ENCODE results near the gene PDSS2.

Gene PDSS2

DNA sequence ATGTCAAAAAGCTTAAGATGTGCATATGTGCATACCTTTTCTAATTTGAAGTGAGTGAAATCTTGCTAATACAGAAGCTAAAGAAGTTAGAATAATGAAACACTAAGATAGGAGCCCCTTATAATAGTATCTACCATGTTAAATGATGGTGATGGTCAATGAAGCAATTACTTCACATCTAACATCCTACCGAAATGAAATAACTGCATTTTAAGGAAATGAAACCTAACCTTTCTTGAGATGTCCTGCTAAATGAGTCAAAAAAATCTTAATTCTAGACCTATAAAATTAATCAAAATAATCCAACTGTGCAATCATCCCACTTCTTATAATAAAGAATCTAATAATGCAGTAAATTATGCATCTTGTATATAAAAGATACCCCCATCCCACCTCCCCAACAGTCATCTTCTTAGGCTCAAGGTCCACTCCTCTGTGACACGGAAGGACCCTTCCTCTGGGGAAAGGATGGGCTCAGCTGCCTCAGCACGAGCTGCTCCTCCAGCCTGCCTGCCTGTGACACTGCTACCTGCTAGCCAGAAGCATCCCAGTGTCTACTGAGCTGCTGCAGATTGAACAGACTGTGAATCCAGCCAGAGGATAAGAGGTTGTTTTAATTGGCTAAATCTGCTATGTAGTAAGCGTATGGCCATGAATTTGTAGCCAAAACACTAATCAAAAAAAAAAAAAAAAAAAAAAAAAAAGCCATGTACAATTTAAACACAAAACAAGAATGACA lies 214.5 kb downstream of the PDSS2 start:
- Histone ChIP-seq H3K9me3 (ENCODE audit: control insufficient read depth, insufficient read depth, low read length) (no peaks in the 10 kb centered on the region), H3K36me3 (ENCODE audit: control insufficient read depth, insufficient read depth, low read length) (no peaks in the 10 kb centered on the region), H3K4me1 (ENCODE audit: control insufficient read depth, insufficient read depth, low read length) (no peaks in the 10 kb centered on the region), H3K27ac (ENCODE audit: low read length) (no peak overlapping the region), H3K4me3 (ENCODE audit: low read length) (no peak overlapping the region), H3K27me3 (ENCODE audit: control insufficient read depth, insufficient read depth, low read length) (no peaks in the 10 kb centered on the region)
- no CpG with 5 or more reads among the region's 4 CpGs for WGBS (ENCODE audit: insufficient coverage, insufficient read length)
- DNase-seq (ENCODE audit: low read depth, low spot score): no peak

- DNase-seq (ENCODE audit: low read depth, low spot score): no peak
- H3K4me3 ChIP-seq (ENCODE audit: low read length): no peak overlapping the region
- no peaks in the 10 kb centered on the region for H3K27me3 ChIP-seq (ENCODE audit: control insufficient read depth, insufficient read depth, low read length)
- no peaks in the 10 kb centered on the region for H3K9me3 ChIP-seq (ENCODE audit: control insufficient read depth, insufficient read depth, low read length)
- no peak overlapping the region for H3K27ac ChIP-seq (ENCODE audit: low read length)
- no peaks in the 10 kb centered on the region for H3K36me3 ChIP-seq (ENCODE audit: control insufficient read depth, insufficient read depth, low read length)
- no CpG with 5 or more reads among the region's 4 CpGs for WGBS (ENCODE audit: insufficient coverage, insufficient read length)
- H3K4me1 ChIP-seq (ENCODE audit: control insufficient read depth, insufficient read depth, low read length): no peaks in the 10 kb centered on the region
These were observed 215.2 kb downstream of the PDSS2 start for GRCh38 chr6:107244082-107244741.

- Histone ChIP-seq H3K36me3 (ENCODE audit: control insufficient read depth, insufficient read depth, low read length) (no peaks in the 10 kb centered on the region), H3K27ac (ENCODE audit: low read length) (no peak overlapping the region), H3K4me1 (ENCODE audit: control insufficient read depth, insufficient read depth, low read length) (no peaks in the 10 kb centered on the region), H3K27me3 (ENCODE audit: control insufficient read depth, insufficient read depth, low read length) (no peaks in the 10 kb centered on the region), H3K4me3 (ENCODE audit: low read length) (no peak overlapping the region), H3K9me3 (ENCODE audit: control insufficient read depth, insufficient read depth, low read length) (no peaks in the 10 kb centered on the region)
- WGBS (ENCODE audit: insufficient coverage, insufficient read length): no CpG with 5 or more reads among the region's 2 CpGs
- DNase-seq (ENCODE audit: low read depth, low spot score): no peak
These were observed 215.9 kb downstream of the PDSS2 start for GRCh38 chr6:107243471-107243870.

DNA sequence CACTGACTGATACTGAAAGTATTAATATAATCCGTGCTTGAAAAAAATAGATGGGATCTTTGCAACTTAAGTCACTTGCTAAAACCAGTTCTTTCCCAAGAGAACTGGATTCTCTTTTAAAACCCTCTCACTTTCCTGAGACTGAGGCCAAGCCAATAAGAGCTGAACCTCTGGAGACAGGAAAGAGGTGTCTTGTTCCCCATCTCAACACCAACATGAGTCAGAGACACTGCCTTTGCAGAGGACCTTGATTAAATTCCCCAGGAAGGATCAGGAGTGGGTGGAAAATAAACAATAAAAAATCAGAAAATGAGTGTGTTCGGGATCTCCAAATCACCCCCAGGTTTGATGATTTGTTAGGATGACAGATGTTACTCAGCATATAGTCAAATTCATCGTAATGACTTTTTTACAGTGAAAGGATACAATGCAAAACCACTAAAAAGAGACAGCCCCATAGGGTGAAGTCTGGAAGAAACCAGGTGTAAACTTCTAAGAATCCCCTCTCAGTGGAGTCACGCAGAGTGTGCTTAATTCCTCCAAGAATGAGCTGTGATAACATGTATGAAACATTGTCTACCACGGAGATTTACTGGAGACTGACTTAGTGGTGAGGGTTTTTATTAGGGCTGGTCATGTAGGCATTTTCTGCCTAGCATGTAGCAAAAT lies 221.2 kb downstream of the PDSS2 start:
- H3K36me3 ChIP-seq (ENCODE audit: control insufficient read depth, insufficient read depth, low read length): no peaks in the 10 kb centered on the region
- no peak overlapping the region for H3K4me3 ChIP-seq (ENCODE audit: low read length)
- no peak for DNase-seq (ENCODE audit: low read depth, low spot score)
- WGBS (ENCODE audit: insufficient coverage, insufficient read length): no CpG with 5 or more reads among the region's 5 CpGs
- no peaks in the 10 kb centered on the region for H3K27me3 ChIP-seq (ENCODE audit: control insufficient read depth, insufficient read depth, low read length)
- no peak overlapping the region for H3K27ac ChIP-seq (ENCODE audit: low read length)
- H3K4me1 ChIP-seq (ENCODE audit: control insufficient read depth, insufficient read depth, low read length): no peaks in the 10 kb centered on the region
- H3K9me3 ChIP-seq (ENCODE audit: control insufficient read depth, insufficient read depth, low read length): no peaks in the 10 kb centered on the region

GRCh38 chr6:107235511-107235910 lies 223.9 kb downstream of the PDSS2 start:
- Histone ChIP-seq H3K27ac (ENCODE audit: low read length) (no peak overlapping the region), H3K27me3 (ENCODE audit: control insufficient read depth, insufficient read depth, low read length) (no peaks in the 10 kb centered on the region), H3K36me3 (ENCODE audit: control insufficient read depth, insufficient read depth, low read length) (no peaks in the 10 kb centered on the region), H3K4me1 (ENCODE audit: control insufficient read depth, insufficient read depth, low read length) (no peaks in the 10 kb centered on the region), H3K4me3 (ENCODE audit: low read length) (no peak overlapping the region), H3K9me3 (ENCODE audit: control insufficient read depth, insufficient read depth, low read length) (no peaks in the 10 kb centered on the region)
- no peak for DNase-seq (ENCODE audit: low read depth, low spot score)

GRCh38 chr6:107235007-107235406 lies 224.4 kb downstream of the PDSS2 start:
- no CpG with 5 or more reads among the region's 2 CpGs for WGBS (ENCODE audit: insufficient coverage, insufficient read length)
- DNase-seq (ENCODE audit: low read depth, low spot score): no peak

DNA sequence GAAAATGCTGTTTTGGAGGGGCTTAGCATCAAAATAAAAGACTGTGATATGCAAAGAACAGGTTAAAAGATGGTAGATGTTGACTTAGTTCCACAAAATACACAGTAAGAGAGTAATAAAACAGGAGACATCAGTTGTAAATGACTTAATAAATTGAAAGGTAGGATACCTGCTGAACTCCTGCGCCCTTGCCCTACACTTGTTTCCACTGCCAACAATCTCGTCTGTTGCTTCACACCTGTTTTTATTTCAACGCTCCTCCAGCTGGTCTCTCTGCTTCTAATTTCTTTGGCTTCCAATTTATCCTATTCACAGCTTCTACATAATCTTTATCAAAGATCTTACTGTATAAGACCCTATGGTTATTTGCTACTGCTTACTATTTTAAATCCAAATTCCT lies 228.1 kb downstream of the PDSS2 start:
- no peaks in the 10 kb centered on the region for H3K9me3 ChIP-seq (ENCODE audit: control insufficient read depth, insufficient read depth, low read length)
- no peaks in the 10 kb centered on the region for H3K27me3 ChIP-seq (ENCODE audit: control insufficient read depth, insufficient read depth, low read length)
- no peak overlapping the region for H3K4me3 ChIP-seq (ENCODE audit: low read length)
- H3K4me1 ChIP-seq (ENCODE audit: control insufficient read depth, insufficient read depth, low read length): no peaks in the 10 kb centered on the region
- no CpG with 5 or more reads among the region's 3 CpGs for WGBS (ENCODE audit: insufficient coverage, insufficient read length)
- no peaks in the 10 kb centered on the region for H3K36me3 ChIP-seq (ENCODE audit: control insufficient read depth, insufficient read depth, low read length)
- no peak overlapping the region for H3K27ac ChIP-seq (ENCODE audit: low read length)
- DNase-seq (ENCODE audit: low read depth, low spot score): no peak

More at GRCh38 chr6:107235007-107235406, 224.4 kb downstream of the PDSS2 start:
- no peaks in the 10 kb centered on the region for H3K4me1 ChIP-seq (ENCODE audit: control insufficient read depth, insufficient read depth, low read length)
- H3K27me3 ChIP-seq (ENCODE audit: control insufficient read depth, insufficient read depth, low read length): no peaks in the 10 kb centered on the region
- no peak overlapping the region for H3K4me3 ChIP-seq (ENCODE audit: low read length)
- H3K36me3 ChIP-seq (ENCODE audit: control insufficient read depth, insufficient read depth, low read length): no peaks in the 10 kb centered on the region
- no peaks in the 10 kb centered on the region for H3K9me3 ChIP-seq (ENCODE audit: control insufficient read depth, insufficient read depth, low read length)
- no peak overlapping the region for H3K27ac ChIP-seq (ENCODE audit: low read length)

DNA sequence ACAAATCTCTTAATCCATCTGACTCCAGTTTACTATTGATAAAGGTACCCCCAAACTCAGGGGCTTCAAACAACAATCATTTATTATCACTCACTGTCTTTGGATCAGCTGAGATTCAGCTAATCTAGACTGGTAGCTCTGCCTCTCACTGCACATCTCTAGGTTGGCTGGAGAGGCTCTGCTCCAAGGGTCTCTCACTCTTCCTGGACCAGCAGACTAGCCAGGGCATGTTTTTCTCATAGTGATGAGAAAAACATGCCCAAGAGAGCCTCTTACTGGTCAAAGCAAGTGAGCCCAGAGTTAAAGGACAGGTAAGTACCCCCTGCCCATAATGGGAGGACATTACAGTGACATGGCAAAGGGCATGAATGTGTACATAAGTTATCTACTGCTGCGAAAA lies 228.9 kb downstream of the PDSS2 start:
- no peaks in the 10 kb centered on the region for H3K27me3 ChIP-seq (ENCODE audit: control insufficient read depth, insufficient read depth, low read length)
- H3K4me1 ChIP-seq (ENCODE audit: control insufficient read depth, insufficient read depth, low read length): no peaks in the 10 kb centered on the region
- WGBS (ENCODE audit: insufficient coverage, insufficient read length): no CpG with 5 or more reads among the region's 1 CpG
- H3K4me3 ChIP-seq (ENCODE audit: low read length): no peak overlapping the region
- no peaks in the 10 kb centered on the region for H3K9me3 ChIP-seq (ENCODE audit: control insufficient read depth, insufficient read depth, low read length)
- no peak for DNase-seq (ENCODE audit: low read depth, low spot score)
- H3K27ac ChIP-seq (ENCODE audit: low read length): no peak overlapping the region
- no peaks in the 10 kb centered on the region for H3K36me3 ChIP-seq (ENCODE audit: control insufficient read depth, insufficient read depth, low read length)

GRCh38 chr6:107230024-107230423 lies 229.3 kb downstream of the PDSS2 start:
- Histone ChIP-seq H3K27me3 (ENCODE audit: control insufficient read depth, insufficient read depth, low read length) (no peaks in the 10 kb centered on the region), H3K27ac (ENCODE audit: low read length) (no peak overlapping the region), H3K36me3 (ENCODE audit: control insufficient read depth, insufficient read depth, low read length) (no peaks in the 10 kb centered on the region), H3K4me3 (ENCODE audit: low read length) (no peak overlapping the region), H3K4me1 (ENCODE audit: control insufficient read depth, insufficient read depth, low read length) (no peaks in the 10 kb centered on the region), H3K9me3 (ENCODE audit: control insufficient read depth, insufficient read depth, low read length) (no peaks in the 10 kb centered on the region)
- no peak for DNase-seq (ENCODE audit: low read depth, low spot score)
- WGBS (ENCODE audit: insufficient coverage, insufficient read length): no CpG with 5 or more reads among the region's 2 CpGs

DNA sequence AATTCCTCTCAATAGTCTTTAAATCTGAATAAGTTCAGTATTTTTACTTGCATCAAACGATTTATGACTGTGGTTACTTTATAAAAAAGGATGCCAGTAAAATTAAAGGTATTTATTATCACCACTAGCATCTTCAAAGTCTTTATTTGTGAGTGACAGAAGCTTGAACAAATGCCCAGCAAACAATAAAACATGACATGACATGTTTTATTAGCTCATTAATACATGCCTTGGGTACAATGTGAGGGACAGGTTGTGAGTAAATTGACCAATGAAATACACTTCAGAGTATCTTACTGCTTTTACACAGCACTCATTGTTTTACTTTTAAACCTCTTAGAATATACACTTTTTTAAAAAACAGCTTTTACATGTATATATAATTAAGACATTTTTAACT lies 230.6 kb downstream of the PDSS2 start:
- no peak overlapping the region for H3K27ac ChIP-seq (ENCODE audit: low read length)
- no peak for DNase-seq (ENCODE audit: low read depth, low spot score)
- no CpG with 5 or more reads among the region's 1 CpG for WGBS (ENCODE audit: insufficient coverage, insufficient read length)
- no peaks in the 10 kb centered on the region for H3K27me3 ChIP-seq (ENCODE audit: control insufficient read depth, insufficient read depth, low read length)
- no peaks in the 10 kb centered on the region for H3K36me3 ChIP-seq (ENCODE audit: control insufficient read depth, insufficient read depth, low read length)
- H3K9me3 ChIP-seq (ENCODE audit: control insufficient read depth, insufficient read depth, low read length): no peaks in the 10 kb centered on the region
- no peaks in the 10 kb centered on the region for H3K4me1 ChIP-seq (ENCODE audit: control insufficient read depth, insufficient read depth, low read length)
- no peak overlapping the region for H3K4me3 ChIP-seq (ENCODE audit: low read length)

All from iPS DF 6.9 (cell line).